Fibroblast of the aortic adventitia (primary cell): ENCODE results near the gene ATXN7L1. TPM values are rescaled to one million over a fixed set of nuclear protein-coding genes. Genes with fewer than 3 reads are reported as not detected.

ENCODE experiments used
- DNase-seq: peaks from one replicate; pipeline ENCODE4 v3.0.0-alpha.2; 2010; ENCODE audit warnings: low read depth
- H3K4me3 ChIP-seq: 2 replicates; pipeline ENCODE4 v1.5.1; 2011; ENCODE audit warnings: low read depth, mild to moderate bottlenecking, control low read depth, low read length, moderate library complexity
- total RNA-seq: library from RNA; depleted of rRNA; stranded (reverse); fragments of >200 nt; gene quantifications from 2 replicates; pipeline ENCODE4 v1.2.3, GENCODE V29; 2012; ENCODE audit warnings: low replicate concordance
- TF ChIP-seq, protein P1 (sequence below): IDR thresholded peaks from 2 replicates; pipeline ENCODE4 v1.5.1; 2011; ENCODE audit warnings: mild to moderate bottlenecking, low read length, control low read depth, inconsistent platforms; ENCODE audit not compliant: insufficient read depth

Gene ATXN7L1, protein sequence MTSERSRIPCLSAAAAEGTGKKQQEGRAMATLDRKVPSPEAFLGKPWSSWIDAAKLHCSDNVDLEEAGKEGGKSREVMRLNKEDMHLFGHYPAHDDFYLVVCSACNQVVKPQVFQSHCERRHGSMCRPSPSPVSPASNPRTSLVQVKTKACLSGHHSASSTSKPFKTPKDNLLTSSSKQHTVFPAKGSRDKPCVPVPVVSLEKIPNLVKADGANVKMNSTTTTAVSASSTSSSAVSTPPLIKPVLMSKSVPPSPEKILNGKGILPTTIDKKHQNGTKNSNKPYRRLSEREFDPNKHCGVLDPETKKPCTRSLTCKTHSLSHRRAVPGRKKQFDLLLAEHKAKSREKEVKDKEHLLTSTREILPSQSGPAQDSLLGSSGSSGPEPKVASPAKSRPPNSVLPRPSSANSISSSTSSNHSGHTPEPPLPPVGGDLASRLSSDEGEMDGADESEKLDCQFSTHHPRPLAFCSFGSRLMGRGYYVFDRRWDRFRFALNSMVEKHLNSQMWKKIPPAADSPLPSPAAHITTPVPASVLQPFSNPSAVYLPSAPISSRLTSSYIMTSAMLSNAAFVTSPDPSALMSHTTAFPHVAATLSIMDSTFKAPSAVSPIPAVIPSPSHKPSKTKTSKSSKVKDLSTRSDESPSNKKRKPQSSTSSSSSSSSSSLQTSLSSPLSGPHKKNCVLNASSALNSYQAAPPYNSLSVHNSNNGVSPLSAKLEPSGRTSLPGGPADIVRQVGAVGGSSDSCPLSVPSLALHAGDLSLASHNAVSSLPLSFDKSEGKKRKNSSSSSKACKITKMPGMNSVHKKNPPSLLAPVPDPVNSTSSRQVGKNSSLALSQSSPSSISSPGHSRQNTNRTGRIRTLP
- total RNA-seq = 2.7 and 13.8 TPM in 2 replicates

DNA sequence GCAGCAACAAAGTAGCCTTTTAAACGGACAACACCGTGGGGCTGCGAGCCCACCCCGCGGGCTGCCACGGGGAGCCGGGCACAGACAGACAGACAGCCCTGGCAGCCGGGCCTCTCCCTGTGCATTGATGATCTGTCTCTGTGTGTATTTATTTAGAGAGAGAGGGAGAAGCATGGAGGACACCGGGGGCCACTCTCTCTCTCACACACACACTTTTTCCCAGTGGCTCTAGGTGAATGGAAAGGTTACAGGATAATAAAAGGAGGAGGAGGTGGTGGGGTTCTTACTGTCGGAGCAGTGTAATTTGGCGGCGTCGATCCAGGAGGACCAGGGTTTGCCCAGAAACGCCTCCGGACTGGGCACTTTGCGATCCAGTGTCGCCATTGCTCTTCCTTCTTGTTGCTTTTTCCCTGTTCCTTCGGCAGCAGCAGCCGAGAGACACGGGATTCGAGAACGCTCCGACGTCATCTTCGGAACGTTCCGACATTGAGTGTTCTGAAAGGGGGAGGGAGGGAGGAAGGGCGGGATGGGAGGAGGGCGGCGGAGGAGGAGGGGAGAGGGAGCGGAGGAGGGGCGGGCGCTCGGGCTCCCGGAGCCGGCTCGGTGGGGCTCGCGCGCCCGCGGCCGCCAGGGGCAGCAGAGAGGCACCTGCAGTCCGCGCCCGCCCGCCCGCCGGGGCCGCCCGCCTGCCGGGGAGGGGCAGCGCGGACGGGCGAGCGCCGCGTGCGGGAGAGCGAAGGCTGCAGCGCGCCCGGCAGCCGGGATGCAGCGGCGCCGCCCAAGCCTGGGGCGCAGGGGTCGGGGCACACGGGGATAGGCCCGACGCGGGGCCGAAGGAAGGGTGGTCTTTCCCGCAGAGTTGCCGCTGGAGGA lies at the start of gene ATXN7L1:
Gene ATXN7L1 (minus strand): TSS at position 509 of the 873 bp plus-strand sequence. CDS start 41 bp downstream, at position 468.
- TF ChIP-seq, protein P1, sequence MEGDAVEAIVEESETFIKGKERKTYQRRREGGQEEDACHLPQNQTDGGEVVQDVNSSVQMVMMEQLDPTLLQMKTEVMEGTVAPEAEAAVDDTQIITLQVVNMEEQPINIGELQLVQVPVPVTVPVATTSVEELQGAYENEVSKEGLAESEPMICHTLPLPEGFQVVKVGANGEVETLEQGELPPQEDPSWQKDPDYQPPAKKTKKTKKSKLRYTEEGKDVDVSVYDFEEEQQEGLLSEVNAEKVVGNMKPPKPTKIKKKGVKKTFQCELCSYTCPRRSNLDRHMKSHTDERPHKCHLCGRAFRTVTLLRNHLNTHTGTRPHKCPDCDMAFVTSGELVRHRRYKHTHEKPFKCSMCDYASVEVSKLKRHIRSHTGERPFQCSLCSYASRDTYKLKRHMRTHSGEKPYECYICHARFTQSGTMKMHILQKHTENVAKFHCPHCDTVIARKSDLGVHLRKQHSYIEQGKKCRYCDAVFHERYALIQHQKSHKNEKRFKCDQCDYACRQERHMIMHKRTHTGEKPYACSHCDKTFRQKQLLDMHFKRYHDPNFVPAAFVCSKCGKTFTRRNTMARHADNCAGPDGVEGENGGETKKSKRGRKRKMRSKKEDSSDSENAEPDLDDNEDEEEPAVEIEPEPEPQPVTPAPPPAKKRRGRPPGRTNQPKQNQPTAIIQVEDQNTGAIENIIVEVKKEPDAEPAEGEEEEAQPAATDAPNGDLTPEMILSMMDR = peak; percentile 49
- peak within 1 kb of the TSS; percentile 87 for H3K4me3 ChIP-seq
- peak; percentile 97 for DNase-seq

DNA sequence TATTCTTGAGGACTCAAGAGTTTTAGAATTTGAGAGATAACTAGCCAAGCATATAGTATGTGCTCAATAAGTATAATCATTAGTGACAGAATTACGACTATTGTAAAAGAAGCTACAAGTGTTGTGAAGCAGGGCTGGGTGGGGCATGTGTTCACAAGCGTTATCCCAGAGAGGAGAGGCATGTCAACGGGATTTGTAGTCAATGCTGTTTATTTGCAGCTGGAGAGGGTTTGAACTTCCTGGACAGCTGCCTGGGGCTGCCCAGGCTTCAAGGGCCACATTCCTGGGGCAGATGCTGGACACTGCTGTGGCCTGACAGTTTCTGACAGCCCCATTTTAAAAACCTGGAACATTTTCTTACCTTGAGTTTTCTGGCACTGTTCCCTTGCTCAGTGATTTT lies 49.7 kb upstream of the ATXN7L1 start:
- TF ChIP-seq, protein P1 = no peak
- H3K4me3 ChIP-seq = no peak overlapping the region
- no peak for DNase-seq

DNA sequence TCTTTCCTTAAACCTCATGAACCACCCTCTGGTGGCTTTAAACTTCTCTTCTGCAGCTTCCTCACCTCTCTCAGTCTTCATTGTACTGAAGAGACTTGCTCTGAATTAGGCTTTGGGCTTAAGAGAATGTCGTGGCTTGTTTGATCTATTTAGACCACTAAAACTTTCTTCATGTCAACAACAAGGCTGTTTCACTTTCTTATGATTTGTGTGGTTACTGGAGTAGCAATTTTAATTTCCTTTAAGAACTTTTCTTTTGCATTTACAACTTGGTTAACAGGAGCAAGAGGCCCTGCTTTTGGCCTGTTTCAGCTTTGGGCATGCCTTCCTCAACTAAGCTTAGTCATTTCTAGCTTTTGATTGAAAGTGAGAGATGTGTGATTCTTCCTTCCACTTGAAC lies 48.5 kb upstream of the ATXN7L1 start:
- TF ChIP-seq, protein P1 = no peak
- H3K4me3 ChIP-seq = no peak overlapping the region
- no peak for DNase-seq

DNA sequence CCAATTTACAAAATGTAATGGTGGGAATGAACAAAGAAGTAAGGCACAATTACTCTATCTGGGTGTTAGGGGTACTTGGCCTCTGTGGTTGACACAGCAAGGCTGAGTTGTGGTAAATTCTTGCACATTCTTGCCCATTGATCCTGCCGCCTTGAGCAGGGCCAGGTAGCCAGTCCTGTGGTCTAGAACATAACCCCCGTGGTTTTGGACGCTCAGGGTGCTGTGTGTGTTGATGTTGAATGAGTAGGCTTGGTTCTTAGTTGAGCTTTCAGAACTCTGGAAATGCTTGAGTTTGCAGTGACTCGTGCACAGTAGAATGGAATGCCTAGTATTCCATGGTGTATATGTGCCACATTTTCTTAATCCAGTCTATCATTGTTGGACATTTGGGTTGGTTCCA lies 44.4 kb upstream of the ATXN7L1 start:
- H3K4me3 ChIP-seq = no peak overlapping the region
- TF ChIP-seq, protein P1 = no peak
- no peak for DNase-seq

DNA sequence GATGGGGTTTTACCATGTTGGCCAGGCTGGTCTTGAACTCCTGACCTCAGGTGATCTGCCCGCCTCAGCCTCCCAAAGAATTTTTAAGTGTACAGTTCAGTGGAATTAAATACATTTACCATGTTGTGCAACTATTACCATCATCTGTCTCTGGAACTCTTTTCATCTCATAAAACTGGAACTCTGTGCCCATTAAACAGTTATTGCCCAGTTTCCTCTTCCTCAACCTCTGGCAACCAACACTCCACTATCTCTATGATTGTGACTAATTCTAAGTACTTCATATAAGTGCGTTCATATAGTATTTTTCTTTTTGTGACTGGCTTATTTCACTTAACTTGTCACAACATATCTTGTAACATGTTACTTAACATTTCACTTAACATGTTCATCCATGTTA lies 41.3 kb upstream of the ATXN7L1 start:
- H3K4me3 ChIP-seq = no peak overlapping the region
- DNase-seq = no peak
- TF ChIP-seq, protein P1 = no peak

DNA sequence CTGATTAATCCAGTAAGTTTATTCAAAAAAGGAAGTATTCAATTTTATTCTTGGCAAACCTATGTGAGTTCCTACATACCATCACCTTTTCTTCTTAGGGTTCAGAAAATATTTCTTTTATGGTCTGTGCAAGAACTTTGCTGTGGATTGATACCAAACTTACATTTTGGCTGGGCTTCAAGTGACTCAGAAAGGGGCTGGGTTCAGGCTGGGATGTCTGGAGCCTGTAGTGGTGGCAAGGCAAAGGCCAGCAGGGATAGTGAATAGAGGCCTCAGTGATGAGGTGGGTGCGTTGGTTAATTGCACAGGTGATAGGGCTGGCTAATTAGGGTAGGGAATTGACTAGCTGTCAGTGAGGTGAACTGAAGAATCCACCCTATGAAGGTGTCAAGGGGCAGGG lies 40.2 kb upstream of the ATXN7L1 start:
- DNase-seq = peak; percentile 77
- TF ChIP-seq, protein P1 = no peak
- no peak overlapping the region for H3K4me3 ChIP-seq
